GM23248 (cell line): ENCODE data around the gene TMEM255B.

Experiments used
- EZH2 ChIP-seq: fragments of 200-600 bp; sonication (generic); IDR thresholded peaks from 2 replicates; pipeline ENCODE4 v1.6.1; 2018; ENCODE audit warnings: antibody characterized with exemption, mild to moderate bottlenecking; ENCODE audit not compliant: insufficient read depth, poor library complexity, severe bottlenecking
- EZH2phosphoT487 ChIP-seq: fragments of 200-600 bp; sonication (generic); IDR thresholded peaks from 2 replicates; pipeline ENCODE4 v1.6.1; 2018; ENCODE audit warnings: antibody characterized with exemption, moderate library complexity, mild to moderate bottlenecking, low read depth; ENCODE audit not compliant: insufficient read depth

DNA sequence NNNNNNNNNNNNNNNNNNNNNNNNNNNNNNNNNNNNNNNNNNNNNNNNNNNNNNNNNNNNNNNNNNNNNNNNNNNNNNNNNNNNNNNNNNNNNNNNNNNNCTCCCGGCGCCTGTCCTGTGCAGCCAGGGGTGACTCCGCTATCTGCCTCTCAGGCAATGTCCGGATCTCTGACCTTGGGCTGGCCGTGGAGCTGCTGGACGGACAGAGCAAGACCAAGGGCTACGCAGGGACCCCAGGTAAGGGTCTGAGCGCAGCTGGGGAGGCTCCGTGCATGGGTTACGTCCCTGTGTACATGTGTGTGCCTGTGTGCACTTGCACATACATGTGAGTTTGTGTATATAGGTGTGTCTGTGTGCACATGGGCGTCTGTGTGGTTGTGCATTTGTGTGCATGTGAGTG is 36.1 kb upstream of the TMEM255B start:
- no peak for TF ChIP-seq EZH2phosphoT487
- TF ChIP-seq EZH2: no peak
